Measurements from ENCODE around the gene DPP9.
"Not testable (repeated sequence)": the region's sequence is repeated elsewhere in the genome, so short reads cannot be mapped to it uniquely, and the experiment has no call there.

DPP9 gene

GRCh38 chr19:4723595-4724514, at the start of gene DPP9:
TSS of gene DPP9 (minus strand) at chr19:4723842. CDS start at chr19:4719906, 3,936 bp downstream.
- peak; percentile 97 to 99 for DNase-seq

GRCh38 chr19:4773047-4773640, 49.5 kb upstream of the DPP9 start:
- DNase-seq: no peak

DNA sequence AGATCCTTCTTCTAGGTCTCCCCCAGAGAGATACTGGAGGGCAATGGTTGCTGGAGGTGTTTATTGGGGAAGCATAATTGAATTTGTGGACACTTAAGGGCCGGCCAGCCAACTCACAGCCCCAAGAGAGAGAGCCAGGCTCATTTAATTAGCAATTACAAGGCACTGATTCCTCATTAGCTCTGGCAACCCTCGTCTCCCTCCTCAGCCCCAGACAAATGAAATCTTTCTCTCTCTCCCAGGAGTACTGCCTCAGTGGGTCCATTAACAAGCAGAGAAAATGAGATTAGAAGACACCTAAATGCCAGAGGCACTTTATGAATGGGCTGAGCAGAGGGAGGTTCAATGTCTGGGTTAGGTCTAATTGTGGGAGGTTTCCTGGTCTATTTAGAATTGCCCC, 48.9 kb upstream of the DPP9 start:
- no peak for DNase-seq

DNA sequence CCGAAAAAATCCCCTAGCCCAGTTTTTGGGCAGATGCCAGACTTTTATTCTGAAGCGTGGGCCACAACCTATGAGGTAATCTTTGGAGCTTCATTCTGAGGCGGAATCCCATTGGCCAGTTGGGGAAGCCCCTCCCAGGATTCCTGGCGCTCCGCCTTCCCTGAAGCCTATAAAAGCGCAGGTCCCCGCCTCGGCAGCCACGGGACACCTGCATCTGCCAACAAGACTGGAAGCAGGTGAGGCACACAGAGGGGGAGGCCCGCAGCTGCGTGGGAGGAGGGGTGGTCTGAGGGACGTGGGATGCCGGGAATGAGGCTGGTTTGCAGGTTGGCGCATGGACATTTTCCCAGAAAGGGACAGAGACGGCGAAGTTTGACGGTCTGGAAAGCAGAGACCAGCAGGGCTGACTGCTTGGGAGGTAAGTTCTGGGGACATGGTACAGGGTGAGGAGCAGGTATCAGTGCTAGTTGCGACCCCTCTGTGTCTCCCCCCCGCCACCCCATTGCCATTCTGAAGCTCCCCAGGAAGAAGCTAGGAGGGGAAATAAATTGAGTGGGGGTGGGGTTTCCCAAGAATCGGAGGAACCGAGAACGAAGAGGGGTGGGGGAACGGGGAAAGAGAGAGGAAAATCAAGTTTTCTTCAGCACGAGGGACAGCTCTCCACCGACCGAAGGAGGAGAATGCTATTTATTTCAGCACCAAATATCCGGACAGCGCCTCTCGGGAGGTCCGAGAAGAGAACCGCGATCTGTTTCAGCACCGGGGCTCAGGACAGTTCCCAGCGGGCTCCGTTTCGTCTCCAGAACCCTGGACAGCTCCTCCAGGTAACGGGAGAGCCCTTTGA, 45.5 kb upstream of the DPP9 start:
- peak; percentile 85 to 97 for DNase-seq

GRCh38 chr19:4764393-4764660, 40.7 kb upstream of the DPP9 start:
- no peak for DNase-seq

DNA sequence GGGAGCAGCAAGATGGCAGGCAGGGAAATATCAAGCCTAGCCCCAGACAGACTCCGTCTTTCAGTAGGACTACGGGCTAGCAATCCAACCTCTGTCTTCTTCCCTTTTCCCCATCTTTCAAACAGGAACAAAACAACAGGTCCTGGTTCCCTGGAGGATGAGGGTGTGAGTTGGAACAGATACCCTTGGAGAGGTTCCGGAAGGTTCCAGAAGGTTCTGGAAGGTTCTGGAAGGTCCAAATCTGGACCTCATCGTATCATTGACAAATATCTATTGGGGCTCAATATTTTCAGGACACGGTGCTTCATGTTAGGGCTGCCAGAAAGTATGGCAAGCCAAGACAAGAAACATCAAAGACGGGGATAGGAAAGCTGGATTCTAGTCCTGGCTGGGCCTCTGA, 39.4 kb upstream of the DPP9 start:
- DNase-seq: no peak

GRCh38 chr19:4760285-4760650, 36.6 kb upstream of the DPP9 start:
- DNase-seq: no peak

- peak; percentile 90 to 96 for DNase-seq
Observed at GRCh38 chr19:4759388-4760284, 36.0 kb upstream of the DPP9 start.

DNA sequence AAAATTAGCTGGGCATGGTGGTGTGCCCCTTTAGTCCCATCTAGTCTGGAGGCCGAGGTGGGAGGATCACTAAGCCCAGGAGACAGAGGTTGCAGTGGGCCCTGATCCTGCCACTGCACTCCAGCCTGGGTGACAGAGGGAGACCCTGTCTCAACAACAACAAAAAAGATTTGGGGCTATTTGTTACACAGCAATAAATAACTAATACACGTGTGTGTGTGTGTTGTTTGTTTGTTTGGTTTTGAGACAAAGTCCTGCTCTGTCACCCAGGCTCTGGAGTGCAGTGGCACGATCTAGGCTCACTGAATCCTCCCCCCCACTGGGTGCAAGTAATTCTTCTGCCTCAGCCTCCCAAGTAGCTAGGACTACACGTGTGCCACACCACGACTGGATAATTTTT, 35.0 kb upstream of the DPP9 start:
- no peak for DNase-seq

DNA sequence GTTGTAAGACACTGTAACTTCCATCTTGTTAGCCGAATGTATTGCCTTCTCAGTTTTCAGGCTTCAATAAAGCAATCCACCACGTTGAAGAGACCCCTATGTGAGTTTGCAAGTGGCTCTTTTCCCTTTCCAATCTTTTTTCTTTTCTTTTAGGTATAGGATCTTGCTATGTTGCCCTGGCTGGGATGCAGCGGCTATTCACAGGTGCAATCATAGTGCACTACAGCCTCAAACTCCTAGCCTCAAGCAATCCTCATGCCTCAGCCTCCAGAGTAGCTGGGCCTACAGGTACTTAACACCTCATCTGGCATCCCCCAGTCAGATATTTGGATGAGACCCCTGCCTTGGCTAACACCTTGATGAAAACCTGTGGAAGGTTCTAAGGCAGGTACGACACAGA, 34.4 kb upstream of the DPP9 start:
- DNase-seq: no peak

GRCh38 chr19:4755459-4755858, 31.8 kb upstream of the DPP9 start:
- no peak for DNase-seq

DNA sequence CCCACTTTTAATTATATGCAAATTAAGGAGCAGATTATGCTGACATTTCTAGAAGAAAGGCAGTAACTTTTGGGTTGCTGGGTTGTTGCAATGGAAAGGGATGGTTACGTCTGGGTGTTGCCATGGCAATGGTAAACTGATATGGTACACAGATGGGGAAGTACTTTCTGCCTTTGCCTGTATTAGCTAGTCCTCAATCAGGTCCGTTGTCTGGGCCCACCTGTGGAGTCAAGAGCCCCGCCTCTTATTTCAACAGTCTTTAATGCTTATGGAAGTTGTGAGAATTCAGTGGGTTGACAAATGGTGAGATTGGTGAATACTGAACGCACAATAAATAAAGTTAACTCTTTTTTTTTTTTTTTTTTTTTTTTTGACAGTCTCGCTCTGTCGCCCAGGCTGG, 30.6 kb upstream of the DPP9 start:
- no peak for DNase-seq

DNA sequence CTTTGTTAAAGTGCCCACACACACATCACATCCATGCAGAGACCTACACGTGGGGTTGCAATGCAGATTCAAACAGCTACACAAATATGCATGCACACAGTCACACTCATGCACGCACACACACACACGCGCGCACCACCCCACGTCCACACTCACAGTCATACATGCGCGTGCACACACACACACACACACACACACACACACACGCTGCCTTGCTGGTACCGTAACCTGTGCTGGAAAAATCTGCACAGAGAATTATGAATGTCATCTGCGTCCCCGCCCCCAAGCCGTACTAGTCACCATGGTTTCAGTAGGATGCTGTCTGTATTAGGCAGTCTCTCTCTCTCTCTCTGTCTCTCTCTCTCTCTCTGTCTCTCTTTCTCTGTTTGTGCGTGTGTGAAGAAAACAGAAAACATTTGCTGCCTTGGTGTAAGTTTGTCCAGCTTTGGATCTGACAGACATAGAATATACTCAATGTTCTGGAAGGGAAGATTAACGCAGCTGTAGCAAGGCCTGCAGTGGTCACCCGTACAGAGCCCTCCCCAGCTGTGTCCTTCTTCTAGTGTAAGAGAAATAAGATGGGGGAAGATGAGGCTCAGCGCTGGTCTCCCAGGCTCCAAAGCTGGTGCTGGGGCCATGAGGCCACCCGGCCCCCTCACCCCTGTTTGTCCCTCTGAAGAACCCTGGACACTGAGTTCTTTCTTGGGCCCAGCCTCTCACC, 26.4 kb upstream of the DPP9 start:
- DNase-seq: no peak

GRCh38 chr19:4748589-4748988, 24.9 kb upstream of the DPP9 start:
- no peak for DNase-seq

GRCh38 chr19:4748185-4748584, 24.5 kb upstream of the DPP9 start:
- no peak for DNase-seq

GRCh38 chr19:4745986-4746385, 22.3 kb upstream of the DPP9 start:
- DNase-seq: no peak

DNA sequence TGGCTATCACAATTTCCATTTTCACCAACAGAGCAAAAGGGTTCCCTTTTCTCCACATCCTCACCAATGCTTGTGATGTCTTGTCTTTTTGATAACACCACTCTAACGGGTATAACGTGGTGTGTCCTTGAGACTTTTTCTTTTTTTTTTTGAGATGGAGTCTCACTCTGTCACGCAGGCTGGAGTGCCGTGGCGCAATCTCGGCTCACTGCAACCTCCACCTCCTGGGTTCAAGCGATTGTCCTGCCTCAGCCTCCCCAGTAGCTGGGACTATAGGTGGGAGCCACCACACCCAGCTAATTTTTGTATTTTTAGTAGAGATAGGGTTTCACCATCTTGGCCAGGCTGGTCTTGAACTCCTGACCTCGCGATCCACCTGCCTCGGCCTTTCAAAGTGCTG, 21.5 kb upstream of the DPP9 start:
- DNase-seq: not testable (repeated sequence)

GRCh38 chr19:4744451-4745174, 21.0 kb upstream of the DPP9 start:
- DNase-seq: peak in 1 of 2 experiments; percentile 40

DNA sequence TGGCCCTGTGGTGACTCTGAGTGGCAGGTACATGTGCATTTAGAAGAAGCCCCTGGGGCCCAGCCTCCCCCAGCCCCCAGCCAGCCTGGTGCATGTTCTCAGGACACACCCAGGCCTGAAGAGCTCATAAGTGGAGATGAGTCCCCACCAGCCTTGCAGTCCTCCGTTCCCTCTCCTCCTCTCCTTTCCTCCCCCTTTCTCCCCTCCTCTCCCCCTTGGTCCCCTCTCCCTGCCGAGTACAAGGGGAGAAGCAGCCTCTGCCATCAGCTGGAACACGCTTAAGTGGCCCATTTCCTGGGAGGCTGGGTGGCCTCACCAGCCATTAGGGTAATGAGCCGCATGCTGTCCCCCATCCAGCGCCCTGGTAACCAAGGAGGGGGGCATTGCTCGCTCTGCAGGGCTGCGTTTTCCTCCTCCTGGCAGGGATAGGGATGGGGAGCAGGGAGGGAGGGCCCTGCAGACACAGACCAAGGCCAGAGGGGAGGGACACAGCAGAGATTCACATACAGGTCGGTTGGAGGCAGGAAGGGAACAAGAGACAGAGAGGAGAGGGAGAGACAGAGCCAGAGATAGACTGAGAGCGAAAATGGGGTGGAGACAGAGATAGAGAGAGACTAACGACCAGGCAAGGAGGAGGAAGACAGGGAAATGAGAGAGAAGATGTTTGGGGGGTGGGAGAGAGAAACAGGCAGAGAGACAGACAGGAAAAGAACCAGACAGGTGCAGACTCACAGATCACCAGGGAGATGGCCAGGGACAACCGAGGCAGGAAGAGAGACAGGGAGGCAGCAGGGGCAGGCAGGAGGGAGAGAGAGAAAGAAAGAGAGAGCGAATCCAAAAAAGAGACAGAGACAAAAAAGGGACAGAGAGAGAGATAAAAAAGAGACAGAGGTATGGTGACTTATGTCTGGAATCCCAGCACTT, 19.3 kb upstream of the DPP9 start:
- no peak for DNase-seq

- no peak for DNase-seq
Observed at GRCh38 chr19:4740092-4740491, 16.4 kb upstream of the DPP9 start.

All from NCI-H446 (cell line).